ENCODE results near the gene MAPRE3.

MAPRE3 gene

DNA sequence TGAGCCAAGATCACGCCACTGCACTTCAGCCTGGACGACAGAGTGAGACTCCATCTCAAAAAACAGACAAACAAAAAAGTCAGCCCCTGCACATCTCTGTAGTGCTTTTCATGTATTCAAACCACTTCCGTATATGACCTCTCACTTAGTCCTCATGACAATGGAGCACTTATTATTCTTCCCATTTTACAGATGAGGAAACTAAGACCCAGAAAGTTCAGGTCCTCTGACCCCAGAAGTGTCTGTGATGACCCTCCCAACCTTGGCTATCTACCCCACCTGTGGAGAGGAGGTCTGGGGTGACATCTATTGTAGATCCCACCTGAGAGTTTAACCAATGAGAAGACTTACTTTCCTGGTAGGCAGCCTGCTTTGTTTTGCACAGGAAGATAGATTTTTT lies 21.6 kb upstream of the MAPRE3 start:
- DNase-seq (ENCODE audit: low spot score) = no peak
- no peak for FAIRE-seq

DNA sequence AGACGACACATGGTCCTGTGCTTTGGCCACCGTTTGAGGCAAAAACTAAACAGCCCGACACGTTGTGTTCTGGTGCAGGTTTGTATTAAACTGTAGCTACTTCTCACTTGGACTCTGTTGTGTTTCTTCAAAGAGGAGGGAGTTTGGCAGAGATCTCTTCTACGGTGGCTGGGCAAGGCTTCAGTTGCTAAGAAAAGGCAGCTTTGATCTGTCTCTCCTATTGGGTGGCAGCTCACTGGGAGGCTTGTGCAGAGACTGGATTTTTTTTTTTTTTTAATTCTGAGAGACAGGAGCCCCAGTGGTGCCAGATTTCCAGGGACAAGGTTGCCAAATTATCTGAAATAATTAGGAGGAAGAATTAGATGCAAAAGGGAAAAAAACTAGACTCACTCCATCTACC lies 20.2 kb upstream of the MAPRE3 start:
- FAIRE-seq (no peak), DNase-seq (ENCODE audit: low spot score) (no peak)

DNA sequence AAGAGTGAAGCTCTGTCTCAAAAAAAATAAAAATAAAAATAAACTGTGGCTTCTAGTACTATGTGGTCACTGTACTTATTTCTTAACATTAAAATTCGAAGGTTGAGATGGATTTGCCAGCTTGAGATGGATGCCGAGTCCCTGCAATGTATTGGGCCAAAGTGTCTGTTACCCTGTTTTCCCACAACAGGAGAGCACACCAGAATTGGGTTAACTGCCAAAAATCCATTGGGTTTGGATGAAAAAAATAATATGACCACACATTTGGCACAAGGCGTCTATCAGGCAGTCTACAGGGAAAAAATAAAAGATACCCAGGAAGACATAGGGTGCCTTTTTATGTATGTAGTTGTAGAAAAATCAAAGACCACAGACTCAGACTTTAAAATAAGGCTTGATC lies 19.2 kb upstream of the MAPRE3 start:
- FAIRE-seq (no peak), DNase-seq (ENCODE audit: low spot score) (no peak)

DNA sequence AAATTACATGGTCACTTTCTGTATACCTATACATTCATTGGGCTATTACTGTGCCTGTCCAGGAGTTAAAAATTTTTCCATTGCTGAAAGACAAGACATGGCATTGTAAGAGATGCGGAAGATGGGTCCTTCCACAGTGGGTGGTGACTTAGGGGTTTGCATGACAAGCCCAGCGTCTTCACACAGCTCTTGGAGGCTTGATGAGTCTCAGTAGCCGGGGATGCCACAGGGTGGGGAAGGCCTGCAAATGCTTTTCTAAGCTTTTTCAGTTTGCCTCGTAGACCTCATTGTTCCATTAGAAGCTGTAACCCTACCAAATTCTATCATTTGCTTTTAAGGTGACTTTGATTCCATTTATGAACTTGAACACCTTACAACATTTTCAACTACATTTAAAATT lies 18.1 kb upstream of the MAPRE3 start:
- DNase-seq (ENCODE audit: low spot score) = no peak
- no peak for FAIRE-seq

DNA sequence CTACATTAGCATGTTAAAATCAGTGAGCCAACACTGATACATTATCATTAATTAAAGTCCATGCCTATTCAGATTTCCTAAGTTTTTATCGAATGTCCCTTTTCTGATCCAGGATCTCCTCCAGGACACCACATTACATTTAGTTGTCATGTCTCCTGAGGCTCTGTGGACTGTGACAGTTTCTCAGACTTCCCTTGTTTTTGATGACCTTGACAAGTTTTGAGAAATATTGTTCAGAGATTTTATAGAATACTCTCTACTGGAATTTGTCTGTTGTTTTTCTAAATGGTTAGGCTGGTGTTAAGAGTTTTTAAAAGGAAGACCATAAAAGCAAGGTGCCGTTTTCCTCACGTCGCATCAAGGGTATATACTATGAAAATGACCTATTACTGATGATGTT lies 16.3 kb upstream of the MAPRE3 start:
- no peak for DNase-seq (ENCODE audit: low spot score)
- no peak for FAIRE-seq

DNA sequence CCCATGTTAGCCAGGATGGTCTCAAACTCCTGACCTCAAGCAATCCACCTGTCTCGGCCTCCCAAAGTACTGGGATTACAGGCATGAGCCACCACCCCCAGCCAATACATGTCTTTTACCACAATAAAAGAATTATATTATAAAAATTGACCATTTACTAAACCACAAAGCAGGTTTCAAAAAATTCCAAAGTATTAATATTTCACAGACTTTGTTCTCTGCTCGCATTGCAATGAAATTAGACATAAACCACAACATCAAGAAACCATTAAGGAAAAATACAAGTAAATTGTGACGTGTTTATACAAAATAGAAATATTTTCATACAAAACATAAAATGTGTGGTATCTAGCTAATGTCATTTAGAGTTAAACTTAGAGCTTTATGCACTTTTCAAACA lies 13.4 kb upstream of the MAPRE3 start:
- FAIRE-seq = no peak
- no peak for DNase-seq (ENCODE audit: low spot score)

DNA sequence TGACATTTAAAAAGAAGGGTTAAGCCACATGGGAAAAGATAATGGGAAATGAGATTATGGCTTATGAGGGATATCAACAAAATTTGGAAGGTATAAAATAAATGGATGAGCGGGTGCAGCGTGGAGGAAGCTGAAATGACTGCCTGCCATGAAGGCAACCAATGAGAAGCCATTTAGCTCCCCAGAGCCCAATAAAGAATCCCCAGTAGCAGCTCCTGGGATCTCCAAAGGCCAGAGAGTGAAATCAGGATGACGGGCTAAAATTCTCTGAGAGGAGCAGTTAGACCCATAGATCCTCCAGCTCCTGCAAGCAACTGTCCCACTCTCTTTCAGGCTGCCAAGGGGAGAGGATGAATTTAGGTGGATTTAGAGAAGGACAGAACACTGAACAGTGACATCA lies 12.9 kb upstream of the MAPRE3 start:
- no peak for DNase-seq (ENCODE audit: low spot score)

DNA sequence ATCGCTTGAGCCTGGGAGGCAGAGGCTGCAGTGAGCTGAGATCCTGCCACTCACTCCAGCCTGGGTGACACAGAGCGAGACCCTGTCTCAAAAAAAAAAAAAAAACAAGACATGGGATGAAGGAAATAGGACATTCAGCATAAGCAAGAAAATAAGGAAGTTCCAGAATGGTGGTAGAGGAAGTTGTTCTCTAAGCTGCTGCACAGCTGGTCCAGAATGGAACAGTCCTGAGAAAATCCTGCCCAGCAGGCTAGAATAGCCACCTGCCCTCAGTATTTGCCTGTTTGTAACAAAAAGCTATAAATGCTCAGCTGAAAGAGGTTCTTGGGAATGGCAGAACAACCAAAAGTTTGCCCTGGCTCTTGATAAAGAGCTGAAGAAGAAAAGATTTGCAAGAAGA lies 11.1 kb upstream of the MAPRE3 start:
- no peak for DNase-seq (ENCODE audit: low spot score)
- no peak for FAIRE-seq

More for the DNA sequence above, 12.9 kb upstream of the MAPRE3 start:
- no peak for FAIRE-seq

DNA sequence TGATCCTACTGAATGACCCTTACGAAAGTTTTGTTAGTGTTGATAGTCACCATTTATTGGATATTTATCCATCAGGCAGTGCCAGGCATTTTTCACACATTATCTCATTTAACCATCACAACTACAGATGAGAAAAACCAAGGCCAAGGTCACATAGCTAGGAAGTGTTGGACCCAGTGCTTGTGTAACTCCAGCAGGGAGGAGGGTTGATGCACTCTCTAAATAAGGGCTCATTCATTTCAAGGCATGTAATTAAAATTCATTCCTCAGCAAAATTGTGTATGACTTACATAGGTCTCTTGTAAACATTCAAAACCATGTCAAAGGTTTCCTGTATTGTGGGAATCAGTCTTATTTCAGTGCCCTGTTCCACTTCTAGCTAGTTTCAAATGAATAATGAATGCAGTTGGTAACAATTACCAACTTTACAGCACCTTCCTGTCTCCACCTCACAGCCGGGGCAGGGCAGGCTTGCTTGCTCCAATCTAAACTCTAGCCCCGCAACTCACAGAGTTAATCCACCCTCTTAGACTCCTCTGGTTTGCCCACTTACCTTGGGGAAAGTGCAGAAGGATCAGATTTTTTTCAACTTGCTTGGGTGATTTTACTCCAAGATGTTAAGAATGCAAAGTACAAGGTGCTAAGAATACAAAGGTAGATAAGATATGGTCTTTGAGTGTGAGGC lies 5.8 kb upstream of the MAPRE3 start:
- DNase-seq (ENCODE audit: low spot score) (no peak), FAIRE-seq (no peak)

DNA sequence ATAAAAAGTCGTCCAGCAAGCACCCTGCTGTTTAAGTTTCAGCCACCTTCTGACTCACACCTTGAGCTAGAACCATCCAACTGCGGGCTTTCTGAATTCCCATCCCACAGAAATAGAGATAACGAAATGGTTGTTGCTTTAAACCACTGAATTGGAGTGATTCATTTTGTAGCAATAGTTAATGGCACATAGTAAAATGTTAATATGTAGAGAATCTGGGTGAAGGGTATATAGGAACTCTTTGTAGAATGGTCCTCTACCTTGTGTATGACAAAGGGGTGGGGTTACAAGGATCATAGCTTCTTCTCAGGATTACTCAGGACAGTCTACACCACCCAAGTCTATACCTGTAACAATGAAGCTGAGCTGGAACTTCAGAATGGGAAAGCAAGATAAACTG lies 2.4 kb upstream of the MAPRE3 start:
- DNase-seq (ENCODE audit: low spot score) (no peak), FAIRE-seq (no peak)

DNA sequence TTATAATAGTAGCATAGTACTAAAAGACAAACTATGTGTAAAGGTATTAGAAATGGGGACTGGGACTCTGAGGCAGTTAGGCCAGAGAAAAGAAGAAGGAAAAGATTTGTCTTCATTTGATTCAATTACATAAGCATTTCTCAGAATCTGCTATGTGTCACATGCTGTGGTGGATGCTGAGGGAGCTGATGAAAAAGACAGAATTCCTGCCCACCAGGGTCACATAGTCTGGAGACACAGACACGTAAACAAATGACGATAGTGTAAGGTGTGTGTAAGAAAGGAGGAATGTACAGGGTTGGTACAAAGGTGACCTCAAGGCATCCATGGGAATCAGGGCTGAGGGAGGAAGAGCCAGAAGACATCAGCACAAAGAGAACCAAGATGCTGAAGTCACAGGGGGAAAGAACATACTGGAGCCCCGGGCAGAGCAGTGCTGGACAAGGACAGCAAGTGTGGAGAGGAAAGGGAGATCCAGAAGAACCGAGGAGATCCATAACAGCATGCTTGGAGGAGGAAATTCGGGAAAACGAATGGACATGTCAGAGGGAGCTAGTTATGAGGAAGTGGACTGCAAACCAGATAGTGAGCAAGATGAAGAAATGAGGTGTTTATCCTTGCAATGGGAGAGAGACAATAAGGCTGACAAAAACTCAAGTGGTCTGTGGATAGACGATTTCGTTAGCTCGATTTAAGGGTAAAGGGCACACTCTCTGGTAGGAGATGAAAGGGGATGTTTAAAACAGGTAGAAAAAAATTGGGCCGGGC lies 1.2 kb upstream of the MAPRE3 start:
- FAIRE-seq (no peak), DNase-seq (ENCODE audit: low spot score) (no peak)

DNA sequence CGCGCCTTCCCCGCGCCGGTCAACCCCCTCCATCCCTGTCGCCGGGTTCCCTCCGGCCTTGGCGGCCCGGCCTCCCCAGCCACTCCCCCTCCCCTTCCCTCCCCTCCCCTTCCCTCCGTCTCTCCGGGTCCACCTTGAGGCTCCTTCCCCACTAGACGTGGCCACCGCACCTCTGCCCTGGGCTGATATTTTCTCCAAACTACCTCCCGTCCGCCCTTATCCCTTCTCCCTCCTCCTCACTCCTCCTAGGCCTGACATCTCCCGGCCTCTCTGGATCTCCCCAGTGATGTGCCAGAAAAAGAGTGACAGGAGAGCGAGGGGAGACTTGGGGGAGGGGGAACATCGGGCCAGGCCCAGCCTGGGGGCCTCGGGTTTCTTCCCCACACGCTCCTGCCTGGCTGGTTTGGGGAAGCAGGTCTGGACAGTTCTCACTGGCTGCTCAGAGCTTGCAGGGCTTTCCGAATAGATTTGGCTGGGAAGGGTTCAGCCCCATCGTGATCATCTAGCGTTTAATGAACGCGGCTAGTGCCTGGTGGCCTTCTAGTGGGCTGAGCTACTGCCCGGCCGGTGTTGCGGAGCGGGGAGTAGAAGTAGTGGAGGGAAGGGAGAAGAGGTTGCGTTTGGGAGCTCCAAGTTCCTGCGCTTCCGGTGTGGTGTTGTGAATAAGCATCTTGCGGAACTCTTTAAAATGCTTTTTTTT lies 641 bp downstream of the MAPRE3 start:
- DNase-seq (ENCODE audit: low spot score) = no peak
- FAIRE-seq = no peak

DNA sequence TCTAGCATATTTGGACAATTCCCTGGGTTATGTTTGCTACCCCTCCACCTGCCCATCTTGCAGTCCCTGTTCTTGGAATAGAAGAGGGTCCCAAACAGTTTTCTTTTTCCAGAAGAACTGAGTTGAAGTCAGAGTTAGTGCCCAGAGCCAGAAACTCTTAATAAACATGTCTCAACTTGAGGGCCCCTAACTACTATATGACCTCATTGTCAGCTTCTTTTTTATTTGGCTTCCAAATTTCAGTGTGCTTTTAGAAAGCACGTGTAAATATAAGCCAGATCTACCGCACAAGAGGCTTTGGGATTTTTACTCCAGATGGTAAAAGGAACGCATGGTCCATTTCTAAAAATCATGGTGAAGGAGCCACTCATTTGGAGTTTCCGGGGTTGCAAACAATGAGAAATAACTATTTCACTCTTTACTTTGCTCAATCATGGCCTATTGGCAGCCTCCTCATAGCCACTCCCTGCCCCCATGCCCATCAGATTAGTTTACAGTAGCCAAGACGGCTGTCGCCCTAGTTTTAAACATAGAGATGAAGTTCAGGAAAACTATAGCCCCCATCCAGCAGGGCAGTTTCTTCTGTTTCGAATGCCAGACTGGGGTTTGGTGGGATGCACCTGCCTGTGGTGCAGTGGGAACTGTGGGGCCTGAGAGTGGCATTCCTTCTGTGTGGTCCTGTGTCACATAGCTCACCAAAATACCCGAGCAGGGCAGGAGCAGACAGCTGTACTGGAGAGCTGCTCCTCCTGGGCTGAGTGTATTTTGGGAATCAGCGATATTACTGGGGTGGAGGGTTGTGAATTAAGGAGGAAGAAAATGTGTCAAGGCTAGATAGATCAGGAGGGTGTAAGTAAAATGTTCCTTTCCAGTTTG lies 1.7 kb downstream of the MAPRE3 start:
- no peak for DNase-seq (ENCODE audit: low spot score)
- FAIRE-seq = no peak

DNA sequence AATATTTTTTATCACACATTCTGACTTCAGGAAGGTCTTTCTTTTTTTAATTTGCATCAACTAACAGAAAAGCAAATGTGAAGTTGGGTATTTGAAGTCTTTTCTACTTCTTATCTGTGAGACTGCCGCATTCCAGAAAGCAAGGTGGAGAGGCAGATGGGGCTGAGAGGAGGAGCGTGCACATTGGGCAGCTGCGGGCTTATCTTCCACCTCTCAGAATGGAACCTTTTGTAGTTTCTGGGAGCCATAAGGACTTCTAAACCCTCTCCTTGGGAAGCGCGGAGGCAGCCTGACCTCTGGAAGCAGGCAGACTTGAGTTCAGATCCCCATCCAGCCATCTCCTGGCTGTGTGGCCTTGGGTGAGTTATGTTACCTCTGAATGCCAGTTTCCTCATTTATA lies 3.9 kb downstream of the MAPRE3 start:
- no peak for DNase-seq (ENCODE audit: low spot score)
- FAIRE-seq = no peak

DNA sequence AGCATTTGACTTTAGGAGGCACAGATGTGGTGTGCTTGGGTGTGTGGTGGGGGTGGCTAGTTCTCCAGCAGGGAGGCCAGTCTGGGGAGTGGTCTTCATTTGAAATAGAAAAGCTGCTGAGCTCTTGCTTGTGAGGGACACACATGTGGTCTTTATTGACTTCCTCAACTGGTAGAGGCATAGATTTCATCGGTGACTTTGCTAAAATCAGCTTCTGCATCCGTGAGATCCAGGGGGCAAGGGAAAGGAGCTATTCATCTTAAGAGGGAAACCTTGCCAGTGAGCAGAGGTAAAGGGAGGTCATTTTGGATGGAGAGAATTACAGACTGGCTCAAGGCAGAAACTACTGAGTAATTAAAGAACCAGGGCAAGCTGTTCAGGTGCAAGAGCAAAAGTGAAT lies 4.7 kb downstream of the MAPRE3 start:
- DNase-seq (ENCODE audit: low spot score) (no peak), FAIRE-seq (no peak)

DNA sequence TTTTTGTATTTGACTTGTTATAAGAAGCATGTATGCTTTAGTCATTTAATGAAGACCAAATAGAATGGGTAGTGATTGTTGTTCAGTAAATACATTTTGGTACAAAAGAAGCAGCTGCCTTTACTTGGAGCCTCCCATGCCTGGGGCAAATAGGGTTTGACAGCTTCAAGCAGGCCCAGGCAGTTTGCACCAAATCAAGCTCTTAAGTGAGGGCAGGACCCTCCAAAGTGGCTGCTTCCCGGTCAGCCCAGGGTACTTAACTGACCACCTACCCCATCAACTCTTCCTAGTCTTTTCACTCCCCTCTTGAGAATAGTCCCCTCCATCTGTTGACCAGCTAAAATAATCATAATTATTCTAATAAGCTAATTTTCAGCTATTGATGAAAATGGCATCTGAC lies 5.2 kb downstream of the MAPRE3 start:
- DNase-seq (ENCODE audit: low spot score) = no peak
- FAIRE-seq = no peak

DNA sequence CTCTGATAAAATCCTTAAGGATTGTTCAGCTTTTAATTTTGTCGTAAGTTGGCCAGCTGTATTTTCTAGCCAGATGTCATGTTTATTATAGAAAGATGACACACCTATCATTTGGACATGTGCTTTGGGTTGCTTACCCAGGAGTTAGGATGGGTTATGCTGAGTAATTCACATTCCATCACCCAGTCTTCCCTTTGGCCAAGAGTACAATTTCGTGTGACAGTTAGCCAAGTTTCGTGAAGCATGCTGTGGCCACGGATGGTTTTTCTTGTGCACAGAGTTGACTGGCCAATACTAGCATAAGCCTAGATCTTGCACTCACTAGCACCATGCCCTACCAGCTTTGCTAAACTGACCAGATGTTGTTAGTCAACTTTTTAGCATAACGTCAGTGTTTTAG lies 5.8 kb downstream of the MAPRE3 start:
- no peak for FAIRE-seq
- no peak for DNase-seq (ENCODE audit: low spot score)

DNA sequence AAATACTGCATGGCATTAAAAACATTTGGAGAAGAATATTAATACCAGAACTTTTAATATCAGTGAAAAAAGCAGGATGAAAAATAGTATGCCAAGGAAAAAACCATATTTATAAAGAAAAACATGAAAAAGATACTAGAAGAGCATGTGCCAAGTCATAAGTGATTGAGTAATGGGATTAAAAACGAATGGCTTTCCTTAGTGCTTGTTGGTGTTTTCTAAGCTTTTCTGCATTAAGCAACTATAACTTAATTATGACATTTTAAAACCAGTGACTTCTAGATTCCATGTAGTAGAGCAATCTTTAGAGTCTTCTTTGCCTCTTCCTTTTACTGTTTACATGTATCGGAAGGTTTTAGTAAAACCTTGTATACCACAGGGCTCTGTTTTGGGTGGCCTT lies 6.6 kb downstream of the MAPRE3 start:
- FAIRE-seq (no peak), DNase-seq (ENCODE audit: low spot score) (no peak)

DNA sequence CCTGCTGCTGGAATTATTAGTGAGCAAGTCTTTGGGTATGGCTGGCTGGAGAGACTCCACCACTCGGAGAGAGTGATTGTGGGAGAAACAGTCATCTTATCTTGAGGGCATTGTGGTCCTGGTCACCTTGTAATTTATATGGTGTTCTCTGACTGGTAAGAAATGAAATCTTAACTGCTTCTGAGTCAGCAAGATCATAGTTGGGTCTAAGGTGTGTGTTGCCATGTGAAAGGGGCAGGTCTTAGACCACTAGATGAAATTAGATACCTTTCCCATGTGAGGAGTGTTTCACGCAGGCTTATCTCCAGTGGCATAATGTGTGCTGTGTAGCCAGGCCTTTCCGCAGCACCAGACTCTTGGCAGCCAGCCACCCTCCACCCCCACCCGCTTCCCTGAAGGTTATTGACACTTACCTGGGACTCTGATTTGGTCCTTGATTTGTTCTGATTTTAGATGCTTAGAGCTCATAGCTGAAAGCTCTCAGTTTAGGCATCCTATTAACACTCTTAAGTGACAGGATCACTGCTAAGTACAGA lies 7.7 kb downstream of the MAPRE3 start:
- DNase-seq (ENCODE audit: low spot score) = no peak
- no peak for FAIRE-seq

DNA sequence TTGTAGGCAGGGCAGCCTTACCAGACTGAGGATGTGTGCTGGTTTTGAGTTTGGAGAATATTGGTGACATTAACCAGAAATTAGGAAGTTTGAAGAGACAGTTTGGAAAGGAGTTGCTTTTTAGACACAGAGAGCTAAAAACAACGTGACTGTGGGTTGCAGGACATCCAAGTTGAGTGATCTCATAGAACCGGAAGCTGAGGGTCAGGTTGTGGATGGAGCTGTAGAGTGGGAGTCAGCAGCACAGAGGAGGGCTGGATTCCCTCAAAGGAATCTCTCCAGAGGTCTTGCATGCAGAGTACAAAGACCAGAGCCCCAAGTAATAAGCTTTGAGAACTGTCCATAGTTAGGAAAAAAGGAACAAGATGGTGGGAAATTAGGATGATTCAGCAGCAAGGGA lies 9.3 kb downstream of the MAPRE3 start:
- DNase-seq (ENCODE audit: low spot score) (no peak), FAIRE-seq (no peak)

DNA sequence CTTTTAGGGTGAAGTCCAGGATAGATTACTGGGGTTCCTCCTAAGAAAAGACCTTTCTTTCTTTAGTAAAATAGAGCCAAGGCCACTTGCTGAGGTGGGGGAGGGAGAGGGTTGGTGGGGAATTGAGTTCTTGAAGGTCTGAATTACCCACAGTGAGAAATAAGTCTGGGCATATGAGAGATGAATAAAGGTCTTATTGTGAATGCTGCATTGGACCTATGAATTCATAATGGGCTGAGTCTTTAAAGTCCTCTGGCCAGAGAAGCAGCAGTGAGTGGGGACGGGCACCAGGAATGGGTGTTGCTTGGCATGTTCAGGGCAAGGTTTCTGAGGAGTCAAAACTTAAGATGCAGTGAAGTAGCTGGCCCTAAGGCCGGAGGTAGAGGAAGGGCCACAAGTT lies 10.5 kb downstream of the MAPRE3 start:
- no peak for DNase-seq (ENCODE audit: low spot score)
- no peak for FAIRE-seq
